Activated CD4-positive, alpha-beta T cell treated with anti-CD3 and anti-CD28 coated beads for 4 hours (primary cell): Measurements from ENCODE around the gene SENP8.

Experiments used
- DNase-seq, 2 donors: peaks; one replicate each; pipeline ENCODE4 v3.0.0-alpha.2; 2020

Gene SENP8

DNA sequence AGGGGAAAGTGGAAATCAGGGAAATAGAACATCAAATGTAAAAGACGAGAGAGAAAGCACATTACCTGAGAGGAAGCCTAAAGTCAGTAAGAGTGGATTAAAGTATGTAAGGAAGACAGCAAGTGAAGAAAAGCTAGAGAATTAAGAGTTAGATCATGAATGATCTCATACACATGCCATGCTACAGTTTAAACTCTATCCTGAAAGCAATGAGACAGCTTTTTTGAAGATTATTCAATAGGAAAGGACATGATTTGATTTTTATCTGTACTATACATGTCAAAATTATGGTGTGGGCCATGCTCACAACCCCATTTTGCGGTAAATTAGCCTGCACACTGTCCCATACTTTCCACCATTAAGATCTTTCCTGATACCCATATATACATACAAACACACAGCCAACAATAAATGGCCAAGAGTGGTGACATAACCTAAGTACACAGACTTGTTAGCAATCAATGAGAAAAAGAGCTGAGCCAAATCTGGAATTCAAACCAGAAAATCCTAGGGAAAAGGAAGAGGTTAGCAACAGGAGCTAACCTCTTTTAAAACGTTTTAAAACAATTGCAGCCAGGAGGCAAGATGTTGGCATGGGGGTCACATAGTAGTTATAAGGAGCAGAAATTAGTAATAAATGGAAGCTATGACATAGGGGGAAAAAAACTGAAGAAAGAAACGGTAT is 4.7 kb upstream of the SENP8 start:
- no peak for DNase-seq

DNA sequence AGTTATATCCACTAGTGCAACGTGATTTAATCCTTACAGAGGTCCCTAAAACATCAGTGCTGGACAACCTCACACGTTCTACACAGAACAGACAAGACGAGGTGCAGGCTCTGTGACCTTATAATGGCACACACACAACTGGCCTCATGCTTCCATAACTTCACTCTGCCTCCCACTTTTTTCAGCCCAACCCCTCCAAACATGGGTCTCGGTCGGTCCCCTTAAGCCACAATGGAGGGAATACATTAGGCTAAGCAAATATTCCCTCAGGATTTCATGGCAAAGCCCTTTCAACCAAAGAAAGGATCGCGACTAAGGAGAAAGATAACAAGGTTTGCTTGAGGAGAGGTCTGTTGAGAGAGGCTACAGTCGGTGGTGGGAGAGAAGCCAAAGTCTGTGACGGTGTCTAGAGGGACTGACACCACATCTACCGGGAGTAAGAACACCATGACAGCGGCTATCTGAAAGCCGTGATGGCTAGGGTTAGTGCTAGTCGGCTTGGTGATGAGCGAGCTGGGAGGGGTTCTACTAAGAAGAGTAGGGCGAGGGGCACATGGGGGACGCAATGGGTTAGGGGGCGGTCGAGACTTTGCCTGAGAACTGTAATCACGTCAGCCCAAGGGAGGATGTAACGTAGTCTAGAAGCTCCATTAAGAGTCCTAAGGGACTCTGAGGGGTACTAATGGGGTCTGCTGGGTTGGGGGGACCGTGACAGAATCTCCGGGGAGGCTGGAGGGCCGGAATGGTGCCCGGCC is 1.3 kb upstream of the SENP8 start:
- no peak for DNase-seq

DNA sequence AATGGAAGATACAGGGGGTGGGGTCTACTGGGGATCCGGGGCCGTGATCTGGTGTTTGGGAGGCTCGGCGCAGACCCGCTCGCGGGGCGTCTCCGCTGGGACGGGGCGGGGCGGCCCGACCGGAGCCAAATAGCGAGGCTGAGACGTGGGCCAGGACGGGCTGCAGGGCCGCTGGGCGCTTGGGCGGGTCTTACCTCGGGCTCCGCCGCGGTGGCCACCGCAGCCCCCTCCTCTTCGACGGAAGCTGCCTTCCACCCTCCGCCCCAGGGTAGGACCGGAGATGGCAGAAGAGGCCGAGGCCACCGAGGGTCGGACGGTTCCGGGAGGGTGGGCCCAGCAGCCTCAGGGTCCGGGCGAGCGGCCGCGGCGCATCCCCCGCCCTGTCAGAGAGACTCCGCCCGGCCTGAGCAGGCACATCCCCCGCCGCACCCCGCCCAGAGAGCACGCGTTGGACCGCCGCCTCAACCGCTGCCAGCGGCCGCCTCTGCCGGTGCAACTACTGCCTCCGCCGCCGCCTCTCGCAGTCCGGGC is 652 bp upstream of the SENP8 start:
- DNase-seq, result peak; percentile 50 to 54

DNA sequence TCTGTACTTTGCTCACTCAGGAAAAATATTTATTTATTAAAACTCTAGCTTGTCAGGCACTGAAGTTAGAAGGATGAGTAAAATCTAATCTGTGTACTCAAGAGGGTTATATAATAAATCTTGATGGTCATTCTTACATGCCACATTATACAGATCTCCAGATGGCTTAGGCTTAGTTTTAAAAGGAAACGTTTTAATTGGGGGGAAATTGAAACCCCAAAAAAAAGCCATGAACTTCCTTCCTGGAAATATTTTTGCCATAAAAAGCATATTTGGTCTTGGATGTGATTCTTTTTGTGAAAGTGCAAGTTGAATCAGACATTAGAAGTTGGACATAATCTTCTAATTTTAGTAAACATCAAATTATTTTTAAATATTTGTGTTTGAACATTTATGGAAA is 6.0 kb downstream of the SENP8 start:
- DNase-seq, result no peak

DNA sequence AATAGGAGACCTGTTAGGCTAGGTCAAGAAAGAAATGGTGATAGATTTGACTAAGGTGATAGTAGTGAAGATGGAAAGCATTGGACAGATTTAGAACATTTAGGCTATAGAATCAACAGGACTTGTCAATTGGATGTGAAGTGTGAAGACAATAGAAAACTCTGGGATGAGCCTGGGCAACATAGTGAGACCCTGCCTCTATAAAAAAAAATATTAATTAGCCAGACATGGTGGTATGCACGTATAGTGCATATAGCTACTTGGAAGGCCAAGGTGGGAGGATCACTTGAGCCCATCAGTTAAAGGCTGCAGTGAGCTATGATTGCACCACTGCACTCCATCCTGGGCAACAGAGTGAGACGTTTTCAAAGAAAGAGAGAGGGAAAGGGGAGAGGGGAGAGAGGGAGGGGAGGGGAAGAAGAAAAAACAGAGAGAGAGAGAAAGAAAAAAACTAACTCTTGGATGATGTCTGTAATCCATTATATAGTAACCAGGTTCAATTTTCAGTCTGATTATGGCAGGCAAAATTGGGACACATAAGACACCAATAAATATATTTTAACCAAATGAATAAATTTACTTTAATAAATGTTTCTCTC is 9.6 kb downstream of the SENP8 start:
- DNase-seq, result no peak

DNA sequence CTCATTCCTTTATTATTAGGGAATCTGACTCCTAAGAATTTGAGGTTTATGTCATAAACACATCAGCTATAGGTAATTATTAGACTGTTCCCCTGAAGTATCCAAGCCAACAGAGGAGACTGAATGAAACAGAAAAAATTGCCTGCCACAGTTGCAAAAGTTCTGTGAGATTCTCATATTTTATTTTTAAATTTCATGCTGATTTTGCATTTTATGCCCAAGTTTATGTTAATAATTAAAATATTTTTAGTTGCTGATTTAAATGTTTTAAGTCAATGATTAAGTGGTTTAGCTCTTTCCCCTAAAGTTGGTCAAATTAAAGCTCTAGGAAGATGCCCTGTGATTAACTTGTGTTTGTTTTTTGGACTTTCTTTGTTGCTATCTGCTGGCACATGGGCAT is 10.2 kb downstream of the SENP8 start:
- DNase-seq, result no peak

DNA sequence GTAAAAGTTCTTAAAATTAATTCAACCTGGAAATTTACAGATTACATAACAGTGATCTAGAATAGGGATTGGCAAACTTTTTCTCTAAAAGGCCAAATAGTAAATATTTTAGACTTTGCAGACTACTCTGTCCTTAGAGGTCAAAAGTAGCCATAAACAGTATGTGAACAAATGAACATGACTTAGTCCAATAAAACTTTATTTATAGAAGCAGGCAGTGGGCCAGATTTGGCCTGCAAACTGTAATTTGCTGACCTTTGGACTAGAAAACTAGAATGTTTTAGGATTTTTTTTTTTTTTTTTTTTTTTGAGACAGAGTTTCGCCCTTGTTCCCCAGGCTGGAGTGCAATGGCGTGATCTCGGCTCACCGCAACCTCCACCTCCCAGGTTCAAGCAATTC is 12.1 kb downstream of the SENP8 start:
- no peak for DNase-seq

DNA sequence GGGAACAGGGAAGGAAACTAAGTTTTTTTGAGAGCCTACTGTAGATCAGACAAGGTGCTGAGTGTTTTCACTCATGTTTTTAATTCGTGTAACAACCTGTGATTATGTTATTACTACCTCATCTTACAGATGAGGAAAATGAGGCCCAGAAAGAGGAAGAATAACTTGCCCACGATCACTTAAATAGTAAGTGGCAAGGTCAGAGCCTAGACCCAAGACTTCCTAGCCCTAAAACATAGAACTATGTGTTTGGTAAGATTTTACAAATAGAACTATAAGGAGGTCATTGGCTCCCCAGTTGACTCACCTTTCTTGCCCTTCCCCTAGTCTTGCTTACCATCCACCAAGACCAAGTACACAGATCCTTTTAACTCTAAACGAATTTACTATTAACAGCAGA is 13.7 kb downstream of the SENP8 start:
- no peak for DNase-seq

DNA sequence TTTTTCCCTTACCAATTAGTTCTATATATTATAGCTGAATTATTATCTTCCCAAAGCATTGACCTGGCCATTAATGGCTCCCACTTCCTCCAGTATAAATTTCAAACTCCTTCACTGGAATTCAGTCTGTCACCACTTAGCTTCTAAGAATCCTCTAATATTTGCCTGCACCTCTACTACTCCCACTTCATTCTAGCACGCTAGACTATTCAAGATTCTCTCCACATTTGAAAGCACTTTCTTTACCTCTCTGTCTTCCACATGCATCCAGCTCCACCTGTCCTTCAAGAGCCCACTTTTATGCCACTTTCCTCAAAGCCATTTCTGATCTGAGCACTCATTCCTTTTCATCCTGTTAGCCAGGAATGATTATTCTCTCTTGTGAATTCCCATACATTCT is 15.0 kb downstream of the SENP8 start:
- no peak for DNase-seq

DNA sequence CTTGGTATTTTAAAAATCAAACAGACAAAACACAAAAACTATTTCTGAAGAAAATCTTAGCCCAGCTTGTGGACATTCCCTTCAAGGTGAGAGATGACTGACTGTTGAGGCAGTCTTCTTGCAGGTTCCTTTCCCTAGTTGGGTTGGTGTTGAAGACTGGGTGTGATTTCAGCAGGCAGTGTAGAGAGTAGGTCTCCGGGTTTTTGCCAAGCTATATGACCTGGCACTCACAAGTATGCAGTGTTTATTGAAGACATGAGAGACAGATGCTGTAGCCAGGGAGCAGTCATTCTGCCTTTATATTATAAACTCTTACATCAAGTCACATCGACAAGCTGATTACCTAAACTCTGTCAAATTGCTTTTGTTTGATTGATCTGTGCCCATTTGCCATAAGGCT is 17.5 kb downstream of the SENP8 start:
- DNase-seq, result no peak

DNA sequence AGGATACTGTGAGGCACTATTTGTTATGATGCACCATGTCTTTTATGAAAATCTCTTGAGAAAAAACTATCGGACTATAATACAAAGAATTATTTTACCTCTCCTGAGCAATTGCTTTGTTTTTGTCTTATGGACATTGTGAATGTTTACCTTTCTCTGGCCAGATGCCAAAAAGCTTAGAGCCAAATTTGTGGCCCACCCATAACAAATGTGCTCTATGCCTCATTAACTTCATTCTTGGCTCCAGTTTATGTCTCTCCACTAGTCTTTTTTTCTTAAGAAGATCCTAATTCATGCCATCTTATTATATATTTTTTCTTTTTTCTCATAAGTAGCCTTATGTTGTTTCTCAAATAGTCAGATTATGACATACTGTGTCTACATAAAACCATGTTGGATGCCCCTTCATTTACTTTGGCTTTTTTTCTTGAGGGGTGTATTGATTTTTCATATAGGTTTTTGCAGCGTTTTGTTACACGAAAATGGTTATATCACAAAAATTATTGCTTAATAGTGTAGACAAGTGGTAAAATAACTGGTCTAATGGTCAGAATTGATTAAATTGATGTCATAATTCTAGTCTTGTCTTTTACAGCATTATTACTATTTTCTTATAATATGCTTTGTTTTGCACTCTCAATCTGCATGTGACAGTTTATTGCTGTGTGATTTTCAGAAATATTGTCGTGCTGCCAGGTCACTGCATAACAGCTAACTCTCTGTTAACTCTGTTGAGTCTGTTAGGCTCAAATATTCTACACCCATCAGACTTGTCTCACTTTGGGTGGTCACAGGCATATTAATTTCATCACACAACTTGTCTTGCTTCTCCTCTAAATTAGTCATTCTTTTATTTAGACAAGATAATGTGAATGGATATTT is 18.2 kb downstream of the SENP8 start:
- no peak for DNase-seq

DNA sequence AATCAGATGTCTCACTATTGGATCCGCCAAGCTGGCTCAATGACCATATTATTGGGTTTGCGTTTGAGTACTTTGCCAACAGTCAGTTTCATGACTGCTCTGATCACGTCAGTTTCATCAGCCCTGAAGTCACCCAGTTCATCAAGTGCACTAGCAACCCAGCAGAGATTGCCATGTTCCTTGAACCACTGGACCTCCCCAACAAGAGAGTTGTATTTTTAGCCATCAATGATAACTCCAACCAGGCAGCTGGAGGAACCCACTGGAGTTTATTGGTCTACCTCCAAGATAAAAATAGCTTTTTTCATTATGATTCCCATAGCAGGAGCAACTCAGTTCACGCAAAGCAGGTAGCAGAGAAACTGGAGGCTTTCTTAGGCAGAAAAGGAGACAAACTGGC is 21.5 kb downstream of the SENP8 start:
- DNase-seq, result no peak

DNA sequence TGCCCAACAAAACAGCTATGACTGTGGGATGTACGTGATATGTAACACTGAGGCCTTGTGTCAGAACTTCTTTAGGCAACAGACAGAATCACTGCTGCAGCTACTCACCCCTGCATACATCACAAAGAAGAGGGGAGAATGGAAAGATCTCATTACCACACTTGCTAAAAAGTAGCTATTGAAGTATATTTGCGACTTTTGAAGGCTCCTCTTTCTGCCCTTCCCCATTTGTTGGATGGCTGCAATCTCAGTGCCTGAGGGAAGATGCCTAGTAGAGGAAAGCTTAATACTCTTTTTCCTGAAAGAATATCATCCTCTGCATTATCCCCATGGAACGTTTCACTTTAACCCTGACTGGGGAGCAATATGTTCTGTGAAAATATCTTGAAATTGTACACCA is 21.9 kb downstream of the SENP8 start:
- no peak for DNase-seq

DNA sequence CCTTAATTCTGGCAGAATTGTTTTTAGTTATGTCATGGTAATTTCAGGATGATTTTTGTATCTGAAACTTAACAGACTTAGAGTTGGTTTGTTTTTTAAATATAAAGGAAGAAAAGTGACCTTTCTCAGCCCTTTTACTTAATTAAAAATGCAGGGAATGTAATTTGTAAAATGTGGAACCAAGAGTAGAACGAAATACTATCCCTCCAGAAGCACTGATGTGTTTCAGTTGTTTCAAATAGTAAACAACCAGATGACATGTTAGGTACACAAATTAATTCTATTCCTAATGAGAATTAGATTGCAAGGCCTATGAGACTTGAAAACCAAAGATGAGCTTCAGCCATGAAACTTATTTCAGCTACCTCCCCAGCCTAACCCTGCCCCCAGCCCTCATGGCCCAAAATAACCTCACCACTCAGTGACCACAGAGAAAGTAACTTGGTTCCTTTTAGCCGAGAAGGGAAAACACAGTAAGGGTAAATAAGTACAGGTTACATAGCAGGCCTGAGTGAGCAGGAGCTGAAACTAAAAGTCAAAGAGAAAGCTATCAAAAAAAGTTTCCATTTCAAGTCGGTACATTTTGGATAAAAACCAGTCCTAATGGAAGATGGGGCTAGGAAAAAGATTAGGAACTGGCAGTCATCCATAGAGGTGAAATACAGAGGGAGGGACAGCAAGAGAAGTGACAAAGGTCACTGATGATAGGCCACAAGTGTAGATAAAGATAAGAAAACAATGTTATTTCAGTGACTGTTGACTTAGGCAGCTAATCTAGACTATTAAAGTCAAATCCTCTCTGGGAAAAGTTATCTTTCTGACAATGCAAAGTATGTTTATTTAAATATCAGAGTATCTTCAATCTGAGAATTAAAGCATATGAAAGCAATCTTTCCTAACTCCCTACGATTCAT is 23.2 kb downstream of the SENP8 start:
- DNase-seq, result no peak

DNA sequence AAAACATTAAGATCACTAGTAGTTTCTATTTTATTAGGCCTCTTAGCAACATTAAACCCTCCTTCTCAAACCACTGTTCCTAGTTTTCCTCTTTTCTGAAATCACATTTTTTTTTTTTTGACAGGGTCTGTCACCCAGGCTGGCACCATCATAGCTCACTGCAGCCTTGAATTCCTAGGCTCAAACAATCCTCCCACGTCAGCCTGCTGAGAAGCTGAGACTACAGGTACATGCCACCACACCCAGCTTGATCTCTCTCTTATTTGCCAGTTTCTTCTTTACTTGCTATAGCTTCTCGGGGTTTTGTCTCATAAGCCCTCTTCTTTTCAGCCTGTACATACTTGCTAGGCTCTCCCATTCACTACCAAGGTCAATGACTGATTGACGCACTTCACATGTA is 28.0 kb downstream of the SENP8 start:
- DNase-seq, result no peak

DNA sequence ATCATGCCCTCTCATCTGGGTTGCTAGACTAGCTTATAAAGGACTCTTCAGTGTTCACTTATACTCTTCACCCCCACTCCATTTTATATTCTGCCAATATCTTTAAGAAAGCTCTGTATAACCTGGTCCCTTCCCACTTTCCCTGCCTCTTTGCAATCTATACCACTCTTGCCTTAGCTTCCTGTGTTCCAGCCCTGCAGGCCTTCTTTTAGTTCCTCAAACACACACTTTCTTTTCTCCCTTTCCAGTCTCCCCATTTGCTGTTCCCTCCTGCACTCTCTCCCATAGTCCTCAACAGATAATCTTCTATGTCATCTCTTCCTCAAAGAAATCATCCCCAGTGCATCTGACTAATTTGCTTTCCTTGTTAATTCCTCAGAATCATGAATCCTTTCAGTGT is 28.7 kb downstream of the SENP8 start:
- no peak for DNase-seq

DNA sequence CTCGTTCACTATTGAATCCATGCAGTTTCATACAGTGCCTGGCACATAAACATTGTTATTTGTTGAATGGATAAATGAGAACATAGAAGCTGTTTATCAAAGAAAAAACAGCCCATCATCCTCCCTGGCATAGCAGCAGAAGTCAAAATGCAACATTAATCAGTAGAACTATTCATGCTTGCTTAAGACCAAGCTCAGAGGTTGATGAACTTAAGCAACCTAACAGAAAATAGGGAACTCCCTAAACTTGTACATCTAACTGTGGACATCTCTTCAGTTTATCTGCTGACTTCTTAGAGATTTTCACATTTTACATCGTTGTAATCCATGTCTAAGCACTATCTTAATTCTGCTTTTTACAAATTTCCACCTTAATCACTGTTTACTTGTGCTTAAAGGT is 29.2 kb downstream of the SENP8 start:
- no peak for DNase-seq

DNA sequence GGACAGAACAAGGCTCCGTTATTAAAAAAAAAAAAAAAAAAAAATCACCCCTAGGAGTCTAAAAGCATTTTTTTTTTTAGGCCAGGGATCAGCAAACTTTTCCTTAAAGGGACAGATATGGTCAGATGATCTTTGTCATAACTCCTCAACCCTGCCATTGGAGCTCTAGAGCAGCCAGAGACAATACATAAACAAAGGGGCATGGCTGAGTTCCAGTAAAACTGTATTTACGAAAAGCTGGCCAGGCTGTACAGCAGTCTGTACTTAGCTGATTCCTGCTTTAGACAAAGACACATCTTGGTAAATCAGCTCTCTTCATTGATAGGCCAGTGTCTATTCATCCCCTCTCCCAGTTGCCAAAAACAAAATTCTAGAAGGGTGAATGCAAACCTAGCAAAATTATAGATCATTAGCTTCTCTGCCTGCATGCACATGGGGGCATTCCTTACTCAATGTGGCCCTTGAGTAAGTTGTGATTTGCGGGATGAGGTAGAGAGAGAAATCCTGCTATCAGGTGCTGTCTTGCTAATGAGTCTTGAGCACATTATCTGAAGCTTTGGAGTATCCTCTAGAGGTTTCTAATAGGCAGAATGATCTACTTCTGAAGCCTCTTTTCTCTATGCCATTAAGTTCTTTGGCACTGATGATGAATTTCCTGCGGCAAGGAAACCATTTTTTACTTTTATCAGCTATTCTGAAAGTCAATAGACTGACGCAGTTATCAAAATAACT is 35.2 kb downstream of the SENP8 start:
- DNase-seq, result no peak

DNA sequence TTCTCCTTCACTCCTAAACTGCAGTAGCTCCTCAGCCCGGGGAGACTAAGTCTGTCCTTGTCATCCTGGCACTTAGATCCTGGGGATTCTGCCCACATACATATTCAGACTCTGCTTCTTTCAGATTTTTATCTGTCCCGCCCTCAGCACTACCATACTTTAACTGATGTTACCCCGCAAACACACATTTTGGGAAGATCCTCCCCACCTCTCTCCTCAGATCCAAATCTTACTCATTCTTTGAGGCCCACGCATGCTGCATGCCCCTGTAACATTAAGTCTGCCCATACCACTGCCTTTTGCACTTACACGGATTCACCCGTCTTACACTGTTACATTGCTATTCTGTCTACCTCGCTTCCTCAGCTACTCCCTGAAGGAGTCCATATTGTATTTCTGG is 36.1 kb downstream of the SENP8 start:
- no peak for DNase-seq

DNA sequence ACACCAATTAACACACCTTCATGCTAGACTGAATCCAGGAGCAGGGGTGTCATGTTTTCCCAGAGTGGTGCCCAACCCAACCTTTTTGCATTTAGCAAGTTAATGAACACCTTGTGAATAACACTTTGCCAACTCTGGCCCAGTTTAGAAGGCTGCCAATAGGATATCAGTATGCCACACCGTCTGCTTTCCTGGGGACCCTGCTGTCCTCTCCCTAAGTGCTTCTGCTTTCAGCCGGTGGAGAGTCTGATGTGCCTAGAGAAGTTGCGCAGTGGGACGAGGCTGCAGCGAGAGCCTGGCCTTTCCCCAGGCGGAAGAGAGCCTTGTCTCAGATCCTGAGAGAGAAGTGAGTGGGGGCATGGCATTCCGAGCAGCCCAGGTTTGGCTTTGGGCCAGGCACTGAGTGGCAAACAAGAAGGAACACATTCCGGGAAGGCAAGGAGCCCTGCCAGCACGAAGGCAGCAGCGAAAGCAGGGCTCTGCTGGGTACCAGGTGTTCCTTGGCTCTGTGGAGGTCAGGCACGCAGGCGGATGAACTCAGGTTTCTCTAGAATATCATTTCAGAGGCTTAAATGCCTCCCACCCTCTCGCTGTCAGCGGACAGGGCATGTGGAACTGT is 36.9 kb downstream of the SENP8 start:
- no peak for DNase-seq
